RWPE2 (cell line): Measurements from ENCODE around the gene HNRNPA3.

Experiments used
- ATAC-seq: fragments of 200-7000 bp; cut with Tn5 transposase; 3 replicates; pipeline ENCODE4 v1.9.1; 2021; ENCODE audit warnings: low read depth
- DNase-seq: peaks from one replicate; pipeline ENCODE4 v3.0.0-alpha.2; 2020; ENCODE audit warnings: low spot score
- H3K27ac ChIP-seq: fragments of 450-650 bp; 2 replicates; pipeline ENCODE4 v1.5.1; 2017; ENCODE audit warnings: mild to moderate bottlenecking; ENCODE audit not compliant: poor library complexity, severe bottlenecking
- H3K27me3 ChIP-seq: fragments of 250-450 bp; sonication (Bioruptor Pico); 2 replicates; pipeline ENCODE4 v1.5.1; 2021; ENCODE audit warnings: mild to moderate bottlenecking, moderate library complexity; ENCODE audit not compliant: insufficient read depth, poor library complexity, severe bottlenecking
- H3K36me3 ChIP-seq: fragments of 250-450 bp; sonication (Bioruptor Pico); 2 replicates; pipeline ENCODE4 v1.5.1; 2020; ENCODE audit warnings: low read depth, mild to moderate bottlenecking, moderate library complexity
- H3K4me1 ChIP-seq: fragments of 250-450 bp; sonication (Bioruptor Pico); 2 replicates; pipeline ENCODE4 v1.5.1; 2021; ENCODE audit warnings: mild to moderate bottlenecking, moderate library complexity; ENCODE audit not compliant: insufficient read depth, poor library complexity, severe bottlenecking
- H3K4me3 ChIP-seq: fragments of 250-450 bp; sonication (Bioruptor Pico); 2 replicates; pipeline ENCODE4 v1.5.1; 2021; ENCODE audit warnings: mild to moderate bottlenecking, moderate library complexity; ENCODE audit not compliant: severe bottlenecking
- H3K9me3 ChIP-seq: fragments of 250-450 bp; sonication (Bioruptor Pico); 2 replicates; pipeline ENCODE4 v1.5.1; 2021; ENCODE audit warnings: mild to moderate bottlenecking, moderate library complexity; ENCODE audit not compliant: severe bottlenecking
- CTCF ChIP-seq: fragments of 450-650 bp; IDR thresholded peaks from one replicate; pipeline ENCODE4 v1.5.1; 2017; ENCODE audit warnings: mild to moderate bottlenecking, moderate library complexity; ENCODE audit not compliant: poor library complexity, severe bottlenecking

The HNRNPA3 gene

DNA sequence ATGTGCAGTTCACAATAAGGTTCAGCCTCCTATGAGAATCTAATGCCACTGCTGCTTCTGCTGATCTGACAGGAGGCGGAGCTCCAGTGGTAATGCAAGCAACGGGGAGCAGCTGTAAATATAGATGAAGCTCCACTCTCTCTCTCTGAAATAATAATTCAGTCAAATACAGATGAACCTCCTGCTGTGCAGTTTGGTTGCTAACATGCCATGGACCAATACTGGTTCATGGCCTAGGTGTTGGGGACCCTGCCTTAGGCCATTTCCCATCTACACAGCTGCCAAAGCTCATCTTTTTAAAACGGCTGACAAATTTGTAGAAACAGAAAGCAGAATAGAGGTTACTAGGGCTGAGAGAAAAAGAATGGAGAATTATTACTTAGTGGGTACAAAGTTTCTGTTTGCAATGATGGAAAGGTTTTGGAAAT, 10.7 kb upstream of the HNRNPA3 start:
- Histone ChIP-seq H3K27ac (no peak overlapping the region), H3K4me3 (no peak overlapping the region), H3K4me1 (no peaks in the 10 kb centered on the region), H3K36me3 (no peaks in the 10 kb centered on the region), H3K9me3 (no peaks in the 10 kb centered on the region), H3K27me3 (no peaks in the 10 kb centered on the region)
- ATAC-seq (no peak), DNase-seq (no peak)
- no peak for TF ChIP-seq CTCF

GRCh38 chr2:177204417-177204816, 8.2 kb upstream of the HNRNPA3 start:
- ATAC-seq: no peak
- no peaks in the 10 kb centered on the region for H3K36me3 ChIP-seq
- TF ChIP-seq CTCF: no peak
- H3K4me1 ChIP-seq: no peaks in the 10 kb centered on the region
- H3K27ac ChIP-seq: no peak overlapping the region
- no peak for DNase-seq
- no peaks in the 10 kb centered on the region for H3K9me3 ChIP-seq
- no peak overlapping the region for H3K4me3 ChIP-seq
- H3K27me3 ChIP-seq: no peaks in the 10 kb centered on the region

DNA sequence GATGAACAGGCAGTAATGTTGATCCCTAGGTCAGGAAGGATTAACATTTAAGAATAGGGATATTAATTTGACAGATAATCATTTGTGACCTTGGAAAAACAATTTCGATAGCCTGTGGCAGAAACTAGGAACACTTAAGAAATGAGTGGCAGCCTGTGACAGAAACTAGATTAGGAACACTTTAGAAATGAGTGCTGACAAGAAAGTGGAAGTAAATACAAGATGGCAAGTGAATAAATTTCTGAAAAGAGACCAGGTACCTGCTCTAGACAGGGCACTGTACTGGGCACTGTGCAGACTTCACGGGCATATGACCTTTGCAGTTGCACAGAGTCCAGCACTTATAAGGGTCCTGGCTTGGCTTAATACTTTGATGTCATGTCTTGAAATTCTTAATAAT, 5.5 kb upstream of the HNRNPA3 start:
- TF ChIP-seq CTCF: no peak
- DNase-seq (no peak), ATAC-seq (no peak)
- H3K27me3 ChIP-seq: no peaks in the 10 kb centered on the region
- H3K9me3 ChIP-seq: no peaks in the 10 kb centered on the region
- no peak overlapping the region for H3K4me3 ChIP-seq
- H3K4me1 ChIP-seq: no peaks in the 10 kb centered on the region
- H3K27ac ChIP-seq: no peak overlapping the region
- no peaks in the 10 kb centered on the region for H3K36me3 ChIP-seq

GRCh38 chr2:177211169-177211568, 1.4 kb upstream of the HNRNPA3 start:
- Histone ChIP-seq H3K4me3 (peak overlapping the region; percentile 81), H3K27ac (peak overlapping the region; percentile 85), H3K4me1 (peaks cover 12% of the 10 kb centered on the region), H3K9me3 (no peaks in the 10 kb centered on the region), H3K27me3 (no peaks in the 10 kb centered on the region), H3K36me3 (peaks cover 30% of the 10 kb centered on the region)
- ATAC-seq (no peak), DNase-seq (no peak)
- no peak for TF ChIP-seq CTCF

- peaks cover 35% of the 10 kb centered on the region for H3K36me3 ChIP-seq
- DNase-seq (no peak), ATAC-seq (no peak)
- H3K9me3 ChIP-seq: no peaks in the 10 kb centered on the region
- TF ChIP-seq CTCF: no peak
- no peaks in the 10 kb centered on the region for H3K27me3 ChIP-seq
- peak overlapping the region; percentile 85 for H3K27ac ChIP-seq
- H3K4me1 ChIP-seq: peaks cover 16% of the 10 kb centered on the region
- H3K4me3 ChIP-seq: peak overlapping the region; percentile 81
Measured at GRCh38 chr2:177211576-177212105, 953 bp upstream of the HNRNPA3 start.
